HepG2 (cell line): ENCODE data around the gene TMEM86B. TPM values are rescaled to one million over a fixed set of nuclear protein-coding genes. Genes with fewer than 3 reads are reported as not detected.

ENCODE experiments used
- CEBPG ChIP-seq: IDR thresholded peaks from 2 replicates; pipeline ENCODE4 v1.6.1; 2016
- KLF15 ChIP-seq: sonication (generic); formaldehyde crosslinking; IDR thresholded peaks from 2 replicates; pipeline ENCODE4 v1.8.1; 2023; ENCODE audit warnings: borderline replicate concordance, mild to moderate bottlenecking, inconsistent platforms, missing genetic modification reagents, mixed read lengths
- NCOA2 ChIP-seq: sonication (generic); formaldehyde crosslinking; IDR thresholded peaks from 2 replicates; pipeline ENCODE4 v1.8.0; 2022; ENCODE audit warnings: inconsistent platforms
- NFATC3 ChIP-seq: sonication (generic); formaldehyde crosslinking; IDR thresholded peaks from 2 replicates; pipeline ENCODE4 v1.5.1; 2020; ENCODE audit warnings: mild to moderate bottlenecking, missing genetic modification reagents
- NONO ChIP-seq, 2 experiments: fragments of 450-650 bp in 1 of 2; sonication (generic) in 1 of 2; formaldehyde crosslinking in 1 of 2; IDR thresholded peaks in 1 of 2; conservative IDR thresholded peaks in 1 of 2; 2 replicates each; pipeline versions ENCODE4 v1.6.1 to v1.8.0; 2017 to 2022; ENCODE audit warnings: mild to moderate bottlenecking in 1 of 2, missing genetic modification reagents in 1 of 2, moderate library complexity in 1 of 2
- REXO4 ChIP-seq: sonication (generic); formaldehyde crosslinking; IDR thresholded peaks from 2 replicates; pipeline ENCODE4 v1.8.0; 2022; ENCODE audit warnings: missing genetic modification reagents, mild to moderate bottlenecking, borderline replicate concordance
- RXRB ChIP-seq: IDR thresholded peaks from 2 replicates; pipeline ENCODE4 v1.6.1; 2016; ENCODE audit warnings: borderline replicate concordance, missing genetic modification reagents, missing compliant biosample characterization
- SMARCC2 ChIP-seq: fragments of 450-650 bp; IDR thresholded peaks from 2 replicates; pipeline ENCODE4 v1.6.1; 2017; ENCODE audit warnings: antibody characterized with exemption, mild to moderate bottlenecking
- SP4 ChIP-seq: sonication (generic); formaldehyde crosslinking; IDR thresholded peaks from 2 replicates; pipeline ENCODE4 v1.8.1; 2023; ENCODE audit warnings: mild to moderate bottlenecking, missing genetic modification reagents
- ZNF160 ChIP-seq: sonication (generic); formaldehyde crosslinking; IDR thresholded peaks from 2 replicates; pipeline ENCODE4 v1.8.0; 2022; ENCODE audit warnings: mild to moderate bottlenecking, inconsistent platforms, missing genetic modification reagents
- ZNF232 ChIP-seq: sonication (generic); formaldehyde crosslinking; IDR thresholded peaks from 2 replicates; pipeline ENCODE4 v1.4.0; 2020; ENCODE audit warnings: missing genetic modification reagents, borderline replicate concordance
- ZNF547 ChIP-seq: sonication (generic); formaldehyde crosslinking; IDR thresholded peaks from 2 replicates; pipeline ENCODE4 v1.5.1; 2020; ENCODE audit warnings: mild to moderate bottlenecking, missing genetic modification reagents
- ZNF570 ChIP-seq: sonication (generic); formaldehyde crosslinking; IDR thresholded peaks from 2 replicates; pipeline ENCODE4 v1.4.0; 2020; ENCODE audit warnings: mild to moderate bottlenecking, missing genetic modification reagents, borderline replicate concordance
- ZNF691 ChIP-seq: sonication (generic); formaldehyde crosslinking; IDR thresholded peaks from 2 replicates; pipeline ENCODE4 v1.4.0; 2020; ENCODE audit warnings: missing genetic modification reagents, low read depth, mild to moderate bottlenecking, borderline replicate concordance
- polyA plus RNA-seq, 8 experiments: library from polyadenylated mRNA; depleted of rRNA in 3 of 8; stranded (reverse) in 7 of 8; unstranded in 1 of 8; fragments of >200 nt; fragmentation: Illumina TruSeq in 4 of 8; extraction: Trizol in 4 of 8; gene quantifications; 2 replicates each; pipeline versions ENCODE4 v1.2.1 to v1.2.3, GENCODE V29; 2011 to 2016; ENCODE audit warnings: low read depth in 4 of 8, missing spikeins in 1 of 8, mixed read lengths in 1 of 8; ENCODE audit not compliant: insufficient read depth in 1 of 8
- total RNA-seq, 5 experiments: library from RNA; depleted of rRNA; stranded (reverse); fragments of >200 nt; fragmentation: Illumina TruSeq; extraction: Trizol; gene quantifications; 2 replicates each; pipeline ENCODE4 v1.2.3, GENCODE V29; 2016; ENCODE audit warnings: low read depth in 1 of 5
- TF ChIP-seq, protein P1 (sequence below): sonication (generic); formaldehyde crosslinking; IDR thresholded peaks from 2 replicates; pipeline ENCODE4 v1.8.1; 2023; ENCODE audit warnings: mild to moderate bottlenecking, missing genetic modification reagents, borderline replicate concordance
- TF ChIP-seq, protein P2 (sequence below): sonication (generic); formaldehyde crosslinking; conservative IDR thresholded peaks from 2 replicates; pipeline ENCODE4 v1.4.0; 2020; ENCODE audit warnings: missing genetic modification reagents
- TF ChIP-seq, protein P3 (sequence below): sonication (generic); formaldehyde crosslinking; IDR thresholded peaks from 2 replicates; pipeline ENCODE4 v1.5.0; 2020; ENCODE audit warnings: missing genetic modification reagents
- TF ChIP-seq, protein P4 (sequence below): sonication (generic); formaldehyde crosslinking; IDR thresholded peaks from 2 replicates; pipeline ENCODE4 v1.8.1; 2023; ENCODE audit warnings: mild to moderate bottlenecking, missing genetic modification reagents
- TF ChIP-seq, protein P5 (sequence below): IDR thresholded peaks from 2 replicates; pipeline ENCODE4 v1.6.1; 2016; ENCODE audit warnings: missing genetic modification reagents, missing compliant biosample characterization
- TF ChIP-seq, protein P6 (sequence below): sonication (generic); formaldehyde crosslinking; IDR thresholded peaks from 2 replicates; pipeline ENCODE4 v1.4.0; 2020; ENCODE audit warnings: missing genetic modification reagents

TMEM86B gene
- total and polyA plus RNA-seq, 2 of the 13 experiments (the other 11 are each of a cell fraction or from before 2014, with no cell fraction given), result 7.7 to 9.6 TPM

DNA sequence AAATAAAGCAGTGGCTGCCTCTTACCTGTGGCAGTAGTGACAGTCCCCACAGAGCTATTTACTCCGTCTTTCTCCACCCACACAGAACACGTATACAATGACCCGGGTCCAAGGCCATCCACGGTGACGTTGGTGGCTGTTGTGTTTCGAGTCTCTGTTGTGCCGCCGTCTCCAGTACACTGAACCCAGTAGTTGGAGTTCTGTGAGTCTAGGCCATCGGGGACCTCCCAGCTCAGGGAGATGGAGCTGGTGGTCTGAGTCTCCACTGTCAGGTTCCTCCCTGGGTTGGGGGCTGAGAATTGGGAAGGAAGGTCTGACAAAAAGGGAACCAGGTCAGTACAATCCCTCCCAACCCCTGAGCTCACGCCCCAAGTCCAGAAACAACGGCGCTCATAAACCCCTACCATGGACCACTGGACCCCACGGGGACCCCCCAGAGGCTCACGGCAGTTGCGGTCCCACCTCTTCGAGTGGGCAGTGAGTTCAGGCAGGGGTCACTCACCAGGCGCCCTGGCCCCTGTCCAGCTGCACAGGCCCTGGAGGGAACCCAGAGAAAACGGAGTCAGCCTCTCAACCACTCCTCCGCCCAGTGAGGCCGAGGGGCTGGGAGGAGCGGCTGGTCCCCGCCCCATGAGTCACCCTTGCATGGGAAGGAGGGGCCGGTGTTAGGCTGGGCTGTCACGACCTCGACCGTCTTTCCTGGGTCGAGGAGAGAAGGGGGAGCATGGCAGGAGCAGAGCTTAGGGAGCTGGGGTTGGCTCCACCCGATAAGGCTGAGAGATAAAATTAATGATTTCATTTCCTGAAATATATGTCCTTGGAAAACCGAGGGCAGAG lies 21.7 kb downstream of the TMEM86B start (continued):
- peak; percentile 65; the same call in 1 of the 2 replicates for TF ChIP-seq ZNF691 (CRISPR knock-in tag)
- peak; percentile 75 for TF ChIP-seq NCOA2 (CRISPR knock-in tag)
- peak; percentile 85 for TF ChIP-seq RXRB (CRISPR knock-in tag)
- TF ChIP-seq, protein P1, sequence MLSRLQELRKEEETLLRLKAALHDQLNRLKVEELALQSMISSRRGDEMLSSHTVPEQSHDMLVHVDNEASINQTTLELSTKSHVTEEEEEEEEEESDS (CRISPR knock-in tag), result peak; percentile 92; the same call in 1 of the 2 replicates
- no peak for TF ChIP-seq ZNF232 (CRISPR knock-in tag)
- TF ChIP-seq SP4, result no peak
- TF ChIP-seq NONO (IDR thresholded peaks at IDR 0.05), result no peak
- TF ChIP-seq NONO (CRISPR knock-in tag; conservative IDR thresholded peaks at IDR 0.05), result peak; percentile 76
- TF ChIP-seq, protein P2, sequence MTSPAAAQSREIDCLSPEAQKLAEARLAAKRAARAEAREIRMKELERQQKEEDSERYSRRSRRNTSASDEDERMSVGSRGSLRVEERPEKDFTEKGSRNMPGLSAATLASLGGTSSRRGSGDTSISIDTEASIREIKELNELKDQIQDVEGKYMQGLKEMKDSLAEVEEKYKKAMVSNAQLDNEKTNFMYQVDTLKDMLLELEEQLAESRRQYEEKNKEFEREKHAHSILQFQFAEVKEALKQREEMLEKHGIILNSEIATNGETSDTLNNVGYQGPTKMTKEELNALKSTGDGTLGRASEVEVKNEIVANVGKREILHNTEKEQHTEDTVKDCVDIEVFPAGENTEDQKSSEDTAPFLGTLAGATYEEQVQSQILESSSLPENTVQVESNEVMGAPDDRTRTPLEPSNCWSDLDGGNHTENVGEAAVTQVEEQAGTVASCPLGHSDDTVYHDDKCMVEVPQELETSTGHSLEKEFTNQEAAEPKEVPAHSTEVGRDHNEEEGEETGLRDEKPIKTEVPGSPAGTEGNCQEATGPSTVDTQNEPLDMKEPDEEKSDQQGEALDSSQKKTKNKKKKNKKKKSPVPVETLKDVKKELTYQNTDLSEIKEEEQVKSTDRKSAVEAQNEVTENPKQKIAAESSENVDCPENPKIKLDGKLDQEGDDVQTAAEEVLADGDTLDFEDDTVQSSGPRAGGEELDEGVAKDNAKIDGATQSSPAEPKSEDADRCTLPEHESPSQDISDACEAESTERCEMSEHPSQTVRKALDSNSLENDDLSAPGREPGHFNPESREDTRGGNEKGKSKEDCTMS (CRISPR knock-in tag), result no peak
- TF ChIP-seq, protein P3, sequence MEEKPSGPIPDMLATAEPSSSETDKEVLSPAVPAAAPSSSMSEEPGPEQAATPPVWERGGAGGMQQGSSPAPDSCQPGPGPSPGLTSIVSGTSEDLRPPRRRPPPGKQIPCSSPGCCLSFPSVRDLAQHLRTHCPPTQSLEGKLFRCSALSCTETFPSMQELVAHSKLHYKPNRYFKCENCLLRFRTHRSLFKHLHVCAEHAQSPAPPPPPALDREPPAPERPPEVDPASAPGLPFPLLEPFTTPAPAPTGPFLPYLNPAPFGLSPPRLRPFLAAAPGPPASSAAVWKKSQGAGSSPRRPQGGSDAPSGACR (CRISPR knock-in tag), result peak; percentile 85
- no peak for TF ChIP-seq REXO4 (CRISPR knock-in tag)
- TF ChIP-seq, protein P4, sequence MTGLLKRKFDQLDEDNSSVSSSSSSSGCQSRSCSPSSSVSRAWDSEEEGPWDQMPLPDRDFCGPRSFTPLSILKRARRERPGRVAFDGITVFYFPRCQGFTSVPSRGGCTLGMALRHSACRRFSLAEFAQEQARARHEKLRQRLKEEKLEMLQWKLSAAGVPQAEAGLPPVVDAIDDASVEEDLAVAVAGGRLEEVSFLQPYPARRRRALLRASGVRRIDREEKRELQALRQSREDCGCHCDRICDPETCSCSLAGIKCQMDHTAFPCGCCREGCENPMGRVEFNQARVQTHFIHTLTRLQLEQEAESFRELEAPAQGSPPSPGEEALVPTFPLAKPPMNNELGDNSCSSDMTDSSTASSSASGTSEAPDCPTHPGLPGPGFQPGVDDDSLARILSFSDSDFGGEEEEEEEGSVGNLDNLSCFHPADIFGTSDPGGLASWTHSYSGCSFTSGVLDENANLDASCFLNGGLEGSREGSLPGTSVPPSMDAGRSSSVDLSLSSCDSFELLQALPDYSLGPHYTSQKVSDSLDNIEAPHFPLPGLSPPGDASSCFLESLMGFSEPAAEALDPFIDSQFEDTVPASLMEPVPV, result peak; percentile 54; the same call in 1 of the 2 replicates
- TF ChIP-seq KLF15 (CRISPR knock-in tag), result no peak
- no peak for TF ChIP-seq SMARCC2
- TF ChIP-seq, protein P5, sequence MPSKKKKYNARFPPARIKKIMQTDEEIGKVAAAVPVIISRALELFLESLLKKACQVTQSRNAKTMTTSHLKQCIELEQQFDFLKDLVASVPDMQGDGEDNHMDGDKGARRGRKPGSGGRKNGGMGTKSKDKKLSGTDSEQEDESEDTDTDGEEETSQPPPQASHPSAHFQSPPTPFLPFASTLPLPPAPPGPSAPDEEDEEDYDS (CRISPR knock-in tag), result peak; percentile 97
- TF ChIP-seq, protein P6, sequence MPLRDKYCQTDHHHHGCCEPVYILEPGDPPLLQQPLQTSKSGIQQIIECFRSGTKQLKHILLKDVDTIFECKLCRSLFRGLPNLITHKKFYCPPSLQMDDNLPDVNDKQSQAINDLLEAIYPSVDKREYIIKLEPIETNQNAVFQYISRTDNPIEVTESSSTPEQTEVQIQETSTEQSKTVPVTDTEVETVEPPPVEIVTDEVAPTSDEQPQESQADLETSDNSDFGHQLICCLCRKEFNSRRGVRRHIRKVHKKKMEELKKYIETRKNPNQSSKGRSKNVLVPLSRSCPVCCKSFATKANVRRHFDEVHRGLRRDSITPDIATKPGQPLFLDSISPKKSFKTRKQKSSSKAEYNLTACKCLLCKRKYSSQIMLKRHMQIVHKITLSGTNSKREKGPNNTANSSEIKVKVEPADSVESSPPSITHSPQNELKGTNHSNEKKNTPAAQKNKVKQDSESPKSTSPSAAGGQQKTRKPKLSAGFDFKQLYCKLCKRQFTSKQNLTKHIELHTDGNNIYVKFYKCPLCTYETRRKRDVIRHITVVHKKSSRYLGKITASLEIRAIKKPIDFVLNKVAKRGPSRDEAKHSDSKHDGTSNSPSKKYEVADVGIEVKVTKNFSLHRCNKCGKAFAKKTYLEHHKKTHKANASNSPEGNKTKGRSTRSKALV (CRISPR knock-in tag), result no peak
- TF ChIP-seq CEBPG (CRISPR knock-in tag), result peak; percentile 53
- TF ChIP-seq ZNF570 (CRISPR knock-in tag), result no peak
- no peak for TF ChIP-seq ZNF160 (CRISPR knock-in tag)
- TF ChIP-seq NFATC3 (CRISPR knock-in tag), result no peak
- peak; percentile 86 for TF ChIP-seq ZNF547
